GM18861 (cell line): ENCODE measurements around the gene SMIM30.
"Not testable (repeated sequence)": the region's sequence is repeated elsewhere in the genome, so short reads cannot be mapped to it uniquely, and the experiment has no call there.

Experiments used
- ATAC-seq: cut with Tn5 transposase; IDR thresholded peaks from one replicate; pipeline ENCODE4 v1.9.1; 2021; ENCODE audit not compliant: unreplicated experiment

SMIM30 gene

GRCh38 chr7:113118074-113118959, at the start of gene SMIM30:
Gene SMIM30, minus strand, starts transcription at chr7:113118554. Its CDS starts 976 bp downstream, at chr7:113117578.
- ATAC-seq, result peak; percentile 91

DNA sequence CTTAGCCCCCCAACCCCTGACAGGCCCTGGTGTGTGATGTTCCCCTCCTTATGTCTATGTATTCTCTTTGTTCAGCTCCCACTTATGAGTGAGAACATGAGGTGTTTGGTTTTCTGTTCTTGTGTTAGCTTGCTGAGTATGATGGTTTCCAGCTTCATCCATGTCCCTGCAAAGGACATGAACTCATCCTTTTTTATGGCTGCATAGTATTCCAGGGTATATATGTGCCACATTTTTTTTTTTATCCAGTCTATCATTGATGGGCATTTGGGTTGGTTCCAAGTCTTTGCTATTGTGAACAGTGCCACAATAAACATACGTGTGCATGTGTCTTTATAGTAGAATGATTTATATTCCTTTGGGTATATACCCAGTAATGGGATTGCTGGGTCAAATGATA, 47.8 kb upstream of the SMIM30 start:
- ATAC-seq, result not testable (repeated sequence)

GRCh38 chr7:113161050-113161449, 42.7 kb upstream of the SMIM30 start:
- ATAC-seq, result no peak

DNA sequence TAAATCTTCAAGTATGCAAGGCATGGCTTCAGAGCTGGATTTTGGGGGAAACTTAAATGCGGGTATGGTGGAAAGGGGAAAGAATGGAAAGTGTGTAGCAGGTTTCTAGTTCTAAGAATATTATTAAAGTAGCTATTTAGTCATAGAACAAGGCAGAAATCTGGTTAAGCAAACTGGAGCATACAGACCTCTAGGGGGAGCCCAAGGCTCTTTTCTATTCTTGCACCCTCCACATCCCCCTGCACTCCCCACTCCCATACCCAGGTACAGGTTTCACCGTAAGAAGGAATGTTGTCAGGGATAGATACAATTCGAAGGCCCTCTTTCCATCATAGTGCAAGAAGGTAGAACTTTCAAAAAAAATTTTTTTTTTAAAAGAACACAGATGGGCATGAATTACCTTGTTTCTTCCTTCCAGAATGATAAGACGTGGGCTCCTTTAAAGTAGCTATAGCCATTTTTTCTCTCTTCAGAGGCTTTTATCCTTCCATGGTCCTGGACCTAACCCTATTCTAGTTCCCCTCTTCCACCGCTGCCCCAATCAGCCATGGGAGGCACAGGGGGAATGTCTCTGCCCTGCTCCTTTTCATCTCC, 41.5 kb upstream of the SMIM30 start:
- no peak for ATAC-seq

- ATAC-seq, result no peak
Measured at GRCh38 chr7:113158756-113159155, 40.4 kb upstream of the SMIM30 start.

DNA sequence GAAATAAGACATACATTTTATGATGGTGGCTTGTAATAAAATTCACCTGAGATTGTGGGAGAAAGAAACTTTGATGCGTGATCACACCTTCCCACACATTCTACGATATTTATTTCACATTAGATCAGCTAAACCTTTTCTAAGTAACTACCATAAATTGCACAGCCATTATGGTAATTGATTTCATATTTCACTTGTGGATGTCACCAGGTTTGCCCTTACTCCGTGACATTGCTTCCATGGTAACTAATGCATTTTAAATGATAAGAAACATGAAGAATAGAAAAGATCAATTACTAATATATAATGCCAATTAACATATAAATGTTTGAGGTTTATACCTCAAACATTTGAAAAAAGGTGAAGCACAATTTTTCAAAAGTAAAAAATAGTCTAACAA, 35.8 kb upstream of the SMIM30 start:
- no peak for ATAC-seq

GRCh38 chr7:113144817-113145216, 26.5 kb upstream of the SMIM30 start:
- no peak for ATAC-seq

DNA sequence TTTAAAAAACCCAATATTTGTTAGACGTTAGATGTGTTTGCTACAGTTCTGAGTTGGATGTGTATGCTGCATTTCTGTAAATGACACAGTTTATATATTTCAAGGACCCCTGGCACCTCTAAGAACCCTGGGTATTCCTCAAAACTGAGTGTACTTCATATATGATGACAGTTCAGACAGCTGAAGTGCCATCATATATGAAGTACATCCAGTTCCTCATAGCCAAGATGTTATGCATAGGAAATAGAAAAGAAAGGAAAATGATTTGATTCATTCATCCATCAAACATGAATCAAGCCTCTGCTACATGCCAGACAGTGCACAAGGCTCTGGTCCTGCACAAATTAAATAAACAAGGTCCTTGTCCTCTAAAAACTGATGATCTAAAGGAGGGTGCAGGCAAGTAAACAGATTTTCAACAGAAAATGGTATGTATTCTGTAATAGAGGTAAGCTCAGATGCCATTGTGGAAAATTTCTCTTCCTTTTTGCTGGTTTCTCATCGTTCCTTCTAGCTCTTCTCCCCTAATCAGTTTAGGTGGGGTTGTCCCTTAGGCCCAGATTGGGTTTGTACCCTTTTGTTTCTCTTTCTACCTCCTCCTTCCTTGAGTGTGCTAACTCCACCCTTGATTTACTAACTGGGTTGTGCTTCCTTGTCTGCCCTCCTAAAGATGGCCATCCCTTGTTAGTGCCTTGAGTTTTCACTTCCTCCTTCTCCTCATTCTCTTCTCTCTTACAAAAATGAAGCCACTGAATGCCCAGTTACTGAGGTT, 25.3 kb upstream of the SMIM30 start:
- peak; percentile 66 for ATAC-seq

DNA sequence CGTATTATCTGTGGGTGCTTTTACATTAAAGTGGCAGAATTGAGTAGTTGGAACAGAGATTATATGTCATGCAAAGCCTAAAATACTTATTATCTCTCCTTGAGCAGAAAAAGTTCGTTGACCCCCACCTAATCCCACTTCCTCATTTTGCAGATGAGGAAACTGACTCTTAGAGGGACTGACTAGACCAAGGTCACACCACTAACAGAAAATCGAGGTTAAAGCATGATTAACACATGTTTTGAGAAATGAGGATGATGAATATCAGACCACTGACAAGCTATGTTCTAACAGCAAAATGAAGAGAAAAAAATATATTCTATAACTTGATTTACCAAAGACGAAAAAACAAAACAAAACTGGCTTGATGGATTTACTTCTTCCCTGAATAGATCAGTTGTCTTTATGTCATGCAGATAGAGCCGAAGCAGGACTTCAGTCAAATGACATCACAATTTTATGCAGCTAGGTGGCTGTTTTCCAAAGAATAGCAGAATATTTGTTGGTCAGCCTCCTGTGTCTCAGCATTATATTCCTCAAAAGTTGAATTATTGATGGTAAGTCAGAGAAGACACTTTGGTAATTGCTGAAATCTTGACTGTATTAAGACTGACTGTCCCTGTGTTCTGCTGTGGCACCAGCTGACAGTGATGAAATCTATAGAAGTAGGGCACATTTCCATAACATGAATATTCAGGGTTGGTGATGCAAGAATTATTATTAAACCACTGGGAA, 24.2 kb upstream of the SMIM30 start:
- ATAC-seq, result peak; percentile 47

- ATAC-seq, result no peak
Measured at GRCh38 chr7:113141803-113142202, 23.4 kb upstream of the SMIM30 start.

GRCh38 chr7:113140956-113141355, 22.6 kb upstream of the SMIM30 start:
- ATAC-seq, result no peak

GRCh38 chr7:113137241-113137640, 18.9 kb upstream of the SMIM30 start:
- ATAC-seq, result no peak

GRCh38 chr7:113134025-113134424, 15.7 kb upstream of the SMIM30 start:
- ATAC-seq, result no peak

DNA sequence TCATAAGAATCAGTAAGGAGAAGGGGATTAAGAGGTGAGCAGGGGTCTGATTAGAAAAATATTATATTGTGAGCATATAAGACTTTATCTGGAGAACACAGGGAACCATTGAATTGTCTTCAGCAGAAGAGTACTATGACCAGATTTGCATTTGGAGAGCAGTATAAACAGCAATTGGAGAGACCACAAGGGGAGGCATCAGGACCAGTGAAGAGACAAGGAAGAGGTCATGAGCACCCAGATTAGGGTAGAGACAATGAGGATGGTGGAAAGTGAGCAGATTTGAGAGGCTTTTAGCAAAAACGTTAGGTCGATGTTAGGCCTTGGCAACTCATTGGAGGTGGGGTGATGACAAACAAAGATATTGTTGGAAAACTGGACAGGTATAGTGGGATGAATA, 13.0 kb upstream of the SMIM30 start:
- no peak for ATAC-seq

- ATAC-seq, result no peak
Measured at GRCh38 chr7:113128031-113128430, 9.7 kb upstream of the SMIM30 start.

GRCh38 chr7:113125728-113126127, 7.4 kb upstream of the SMIM30 start:
- ATAC-seq, result no peak

DNA sequence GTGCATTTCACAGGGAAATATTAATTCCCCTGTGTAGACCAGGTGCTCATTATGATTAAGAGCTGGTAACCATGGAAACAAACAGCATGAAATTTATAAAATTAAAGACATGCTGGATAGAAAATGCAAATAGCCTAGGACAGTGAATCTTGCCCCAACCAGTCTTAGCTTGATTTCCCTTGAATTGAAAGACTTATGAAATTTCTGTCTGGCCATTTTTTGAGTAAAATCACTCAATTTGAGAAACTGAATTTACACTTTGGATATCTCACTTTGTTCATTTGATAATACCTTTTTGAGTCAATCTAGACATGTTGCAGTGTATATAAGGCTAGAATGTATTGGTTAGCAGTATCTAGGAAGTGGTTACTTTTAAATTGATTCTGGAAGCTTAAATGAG, 4.4 kb upstream of the SMIM30 start:
- ATAC-seq, result no peak

DNA sequence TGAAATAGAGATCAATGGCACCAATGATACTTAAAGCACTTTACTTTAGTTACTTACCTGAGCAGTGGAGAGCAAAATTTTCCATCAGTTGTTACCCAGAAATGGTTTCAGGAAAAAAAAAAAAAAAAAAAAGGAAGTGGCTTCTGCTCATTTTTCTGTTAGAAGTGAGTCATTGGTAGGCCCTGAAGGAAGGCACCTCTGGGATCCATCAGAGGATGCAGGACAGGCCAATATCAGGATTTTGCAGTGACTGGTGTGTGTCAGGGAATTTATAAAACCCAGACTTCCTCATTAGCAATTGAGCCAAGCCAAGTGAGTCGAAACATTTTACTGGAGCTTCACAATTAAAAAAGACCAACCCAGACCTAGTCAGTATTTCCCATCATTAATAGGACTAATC, 2.3 kb upstream of the SMIM30 start:
- ATAC-seq, result no peak

DNA sequence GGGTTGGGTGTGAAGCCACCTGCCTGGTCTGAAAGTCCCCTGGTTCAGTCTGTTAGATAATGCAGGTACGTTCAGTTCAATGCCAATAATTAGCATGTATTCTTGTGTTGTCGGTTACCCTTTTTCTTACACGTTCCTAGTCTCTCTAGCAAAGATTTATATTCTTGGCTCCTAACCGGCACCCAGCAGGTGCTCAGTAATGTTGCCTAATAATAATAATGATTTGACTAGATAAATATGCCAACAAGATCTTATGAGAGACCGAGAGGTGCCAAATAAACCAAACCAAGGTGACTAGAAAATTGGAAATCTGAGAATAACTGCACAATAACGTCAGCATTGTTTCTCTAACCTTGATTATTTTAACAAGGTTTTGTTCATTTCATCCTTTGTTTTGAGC, 1.1 kb upstream of the SMIM30 start:
- ATAC-seq, result no peak

- not testable (repeated sequence) for ATAC-seq
Measured at GRCh38 chr7:113117374-113117774, 980 bp downstream of the SMIM30 start.

DNA sequence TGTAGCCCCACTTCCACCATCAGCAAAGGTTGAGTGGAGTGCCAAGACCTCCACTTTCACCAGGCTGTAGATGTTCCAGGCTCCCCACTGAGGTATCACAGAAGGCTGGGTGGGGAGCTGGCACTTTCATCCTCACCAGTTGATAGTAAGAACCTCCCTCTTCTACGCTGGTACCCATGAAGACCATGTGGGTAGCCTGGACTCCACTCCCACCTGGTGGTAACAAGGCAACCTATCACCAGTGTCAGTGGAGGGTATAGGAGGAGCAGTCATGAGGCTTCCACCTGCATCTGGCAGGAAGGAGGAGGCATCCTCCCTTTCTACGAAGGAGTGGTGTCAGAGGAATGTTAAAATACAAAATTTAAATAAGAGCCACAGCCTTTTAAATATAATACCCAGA, 4.4 kb downstream of the SMIM30 start:
- peak; percentile 46 for ATAC-seq
